HG03460 (cell line): ENCODE results near the gene DYNAP.
A peak's percentile ranks its signal among the peaks of the same experiment; 100 is the strongest.

Experiments
- ATAC-seq: cut with Tn5 transposase; IDR thresholded peaks from one replicate; pipeline ENCODE4 v1.9.1; 2021; ENCODE audit not compliant: unreplicated experiment

The DYNAP gene, protein sequence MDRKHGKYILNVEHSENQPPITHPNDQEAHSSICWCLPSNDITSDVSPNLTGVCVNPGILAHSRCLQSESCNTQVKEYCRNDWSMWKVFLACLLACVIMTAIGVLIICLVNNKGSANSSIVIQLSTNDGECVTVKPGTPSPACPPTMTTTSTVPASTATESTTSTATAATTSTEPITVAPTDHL

DNA sequence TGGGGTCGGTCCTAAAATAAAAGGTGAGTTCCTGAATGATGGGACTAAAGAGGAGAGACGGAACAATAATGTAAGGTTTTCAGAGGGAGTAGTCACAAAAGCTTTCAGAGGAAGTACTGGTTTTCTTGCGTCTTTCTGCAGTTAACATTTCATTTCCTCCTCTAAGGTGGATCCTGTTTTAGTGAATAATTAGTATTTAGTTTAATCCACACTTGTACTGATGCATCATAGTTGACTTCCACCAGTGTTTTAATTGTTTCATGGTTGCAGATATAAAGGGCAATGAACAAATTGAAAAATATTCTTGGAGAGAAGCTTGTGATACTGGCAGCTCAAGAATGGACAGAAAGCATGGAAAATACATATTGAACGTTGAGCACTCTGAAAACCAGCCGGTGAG is at the start of gene DYNAP:
TSS of gene DYNAP (plus strand) at position 301 of the 400 bp plus-strand sequence. CDS start at position 339, 38 bp downstream.
- ATAC-seq: no peak

DNA sequence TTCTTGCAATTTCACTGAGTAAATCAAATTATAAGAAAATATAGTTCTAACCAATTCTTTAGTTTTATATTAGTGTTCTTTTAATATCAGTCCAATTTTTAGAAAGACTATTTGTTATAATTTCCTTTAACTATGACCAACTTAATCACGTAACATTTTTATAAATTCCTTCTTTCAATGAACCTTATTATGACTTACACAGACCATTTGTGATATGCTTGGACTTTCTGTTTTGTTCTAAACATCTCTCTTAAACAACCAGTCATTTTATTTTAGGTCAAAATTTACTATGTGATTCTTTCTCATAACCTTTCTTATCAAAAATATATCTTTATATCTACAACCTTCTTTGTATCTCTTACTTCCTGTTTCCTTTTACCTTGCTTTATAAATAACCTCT is 39.5 kb upstream of the DYNAP start:
- no peak for ATAC-seq

- ATAC-seq: no peak
Observed at GRCh38 chr18:54555286-54555685, 35.8 kb upstream of the DYNAP start.

GRCh38 chr18:54555996-54556395 is 35.0 kb upstream of the DYNAP start:
- no peak for ATAC-seq

GRCh38 chr18:54557958-54558357 is 33.1 kb upstream of the DYNAP start:
- no peak for ATAC-seq

- ATAC-seq: no peak
Observed at GRCh38 chr18:54558609-54559585, 32.1 kb upstream of the DYNAP start.

DNA sequence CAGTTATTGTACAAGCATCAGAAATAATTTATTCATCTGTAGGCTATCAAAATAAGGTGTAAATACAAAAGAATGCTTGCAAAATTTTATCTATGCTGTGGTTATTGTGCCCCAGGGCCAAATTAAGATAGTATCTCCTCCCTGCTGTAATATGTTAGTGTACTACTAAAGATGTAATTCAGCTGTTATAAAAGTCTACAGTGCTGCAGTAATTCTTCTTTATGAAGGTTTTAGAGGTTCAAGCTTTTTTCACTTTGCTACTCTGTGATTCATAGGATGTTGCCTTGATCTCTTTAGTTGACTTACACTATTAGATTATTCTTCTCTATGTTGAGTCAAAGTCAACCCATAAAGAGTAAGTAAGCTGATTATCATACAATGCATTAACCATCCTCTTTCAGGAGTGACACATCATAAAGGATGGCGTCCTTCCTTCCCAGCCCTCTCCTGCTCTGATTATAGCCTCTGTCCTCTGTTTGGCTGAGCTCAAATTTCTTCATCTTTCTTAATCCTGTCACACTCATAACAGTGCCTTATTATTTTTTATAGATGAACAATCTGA is 29.3 kb upstream of the DYNAP start:
- no peak for ATAC-seq

DNA sequence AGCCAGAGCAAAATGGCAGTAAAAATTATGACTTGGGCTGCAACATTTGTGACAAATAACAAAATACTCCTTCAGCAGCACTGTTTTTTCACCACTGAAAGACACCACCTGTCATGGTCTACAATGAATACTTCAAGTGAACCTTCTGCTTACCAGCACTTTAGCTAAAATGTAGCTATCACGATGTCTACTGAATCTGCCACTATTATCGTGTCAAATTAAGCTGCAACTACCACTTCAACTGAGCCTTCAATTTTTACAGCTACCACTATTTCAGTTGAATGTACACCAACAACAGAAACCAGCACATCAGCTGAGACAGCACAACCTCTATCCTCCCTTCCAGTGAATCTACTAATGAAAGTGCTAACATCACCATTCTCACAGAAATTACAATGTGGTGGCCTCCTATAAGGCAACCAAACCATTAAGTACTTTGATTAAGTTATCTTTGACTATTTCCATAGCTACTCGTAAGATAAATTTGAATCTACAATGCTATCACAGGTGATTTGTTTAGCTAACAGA is 10.8 kb upstream of the DYNAP start:
- no peak for ATAC-seq

- no peak for ATAC-seq
Observed at GRCh38 chr18:54584065-54584464, 7.0 kb upstream of the DYNAP start.

- ATAC-seq: no peak
Observed at GRCh38 chr18:54585743-54586142, 5.3 kb upstream of the DYNAP start.

DNA sequence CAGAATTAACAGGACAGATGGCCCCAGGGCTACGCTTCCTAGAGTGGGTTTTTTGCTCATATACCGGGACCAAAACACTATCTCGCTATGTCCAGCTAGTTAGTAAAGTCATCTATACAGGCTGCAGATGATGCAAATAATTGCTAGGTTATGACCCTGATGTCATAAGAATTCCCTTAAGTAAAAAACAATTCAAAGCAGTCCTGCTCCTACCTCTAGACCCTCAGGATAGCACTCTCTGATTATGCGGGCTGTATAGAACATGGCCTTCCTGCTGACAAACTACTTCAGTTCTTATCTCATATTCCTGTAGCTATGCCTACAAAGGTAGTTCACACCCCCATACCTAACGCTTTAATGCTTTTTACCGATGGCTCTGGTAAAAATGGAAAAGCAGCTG is 13.2 kb downstream of the DYNAP start:
- ATAC-seq: no peak

DNA sequence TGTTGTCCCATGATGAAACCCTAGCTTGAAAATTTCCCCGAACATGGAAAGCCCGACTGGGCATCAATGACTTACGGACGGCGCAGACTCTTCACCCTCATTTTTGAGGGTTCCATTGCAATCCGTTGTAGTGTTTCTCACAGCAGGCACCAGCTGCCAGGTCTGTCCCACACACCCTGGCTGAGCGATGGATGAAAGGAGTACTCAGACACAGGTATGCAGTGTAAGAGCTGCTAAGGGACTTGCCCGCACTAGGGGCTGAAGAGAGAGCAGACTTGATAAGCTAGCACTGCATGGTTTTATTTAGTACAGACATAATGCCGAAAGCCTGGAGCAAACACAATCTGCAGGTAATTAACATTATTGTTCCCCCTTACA is 15.8 kb downstream of the DYNAP start:
- no peak for ATAC-seq

DNA sequence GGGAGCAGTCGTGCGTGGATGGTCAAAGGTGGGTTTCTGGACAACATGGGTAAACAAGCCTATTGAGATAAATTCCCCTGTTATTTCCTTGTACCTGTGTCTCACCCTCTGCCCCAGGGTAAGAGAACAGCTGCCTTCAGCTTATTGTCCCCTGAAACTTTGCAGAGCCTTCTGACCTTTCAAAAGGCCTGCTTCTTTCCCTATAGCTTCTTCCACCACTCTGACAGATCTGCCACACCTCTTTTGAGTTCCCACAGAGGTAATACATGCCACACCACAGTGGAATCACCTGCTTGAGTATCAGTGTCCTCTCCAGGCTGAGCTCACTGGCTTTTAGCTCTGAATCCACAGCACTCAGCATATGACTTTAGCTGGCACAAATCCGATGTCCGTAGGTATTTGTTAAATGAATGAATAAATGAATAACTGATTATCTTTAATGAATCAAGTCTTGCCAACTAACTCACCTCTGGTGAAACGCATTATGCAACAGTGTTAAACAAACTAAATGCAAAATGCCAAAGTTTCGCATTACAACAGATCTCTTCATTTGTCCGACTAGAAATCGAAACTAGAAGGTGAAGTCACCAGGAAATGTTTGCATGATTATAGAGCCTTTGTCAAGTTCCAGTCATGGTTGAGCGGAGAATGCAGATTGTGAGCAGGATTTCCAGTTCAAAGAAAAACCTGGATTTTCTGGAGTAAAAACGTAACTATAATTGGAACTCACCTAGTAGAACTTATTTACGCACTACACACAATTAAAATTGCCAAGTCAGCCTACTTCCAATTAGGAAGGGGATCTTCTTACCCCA is 16.4 kb downstream of the DYNAP start:
- no peak for ATAC-seq

DNA sequence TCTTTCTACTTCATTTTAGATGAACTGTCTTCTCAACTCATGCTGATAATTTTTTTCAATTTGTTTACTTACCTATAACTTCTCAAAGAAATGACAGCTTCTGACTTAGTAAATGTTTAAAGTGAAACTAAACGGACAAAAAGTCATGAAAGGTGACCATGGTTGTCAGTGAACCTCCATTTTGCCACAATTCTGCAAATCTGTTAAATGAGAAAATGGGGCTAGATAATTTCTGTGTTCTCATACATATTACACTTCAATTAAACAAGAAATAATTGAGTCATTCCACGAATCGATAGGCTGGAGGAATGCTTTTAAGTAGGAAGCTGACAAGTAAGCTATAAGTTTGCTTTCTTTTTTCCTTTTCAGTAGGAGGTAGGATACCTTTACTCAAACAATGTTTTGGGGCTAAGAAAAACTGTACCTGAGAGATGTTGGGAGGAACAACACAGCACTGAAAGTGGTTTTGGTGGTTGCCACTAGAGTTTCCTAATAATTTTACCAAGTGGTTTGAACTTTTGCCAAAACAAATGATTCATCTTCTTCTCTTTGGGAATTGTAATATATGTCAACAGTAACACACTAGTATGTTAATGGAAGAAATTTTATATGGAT is 17.1 kb downstream of the DYNAP start:
- no peak for ATAC-seq

- no peak for ATAC-seq
Observed at GRCh38 chr18:54611816-54612215, 20.8 kb downstream of the DYNAP start.

DNA sequence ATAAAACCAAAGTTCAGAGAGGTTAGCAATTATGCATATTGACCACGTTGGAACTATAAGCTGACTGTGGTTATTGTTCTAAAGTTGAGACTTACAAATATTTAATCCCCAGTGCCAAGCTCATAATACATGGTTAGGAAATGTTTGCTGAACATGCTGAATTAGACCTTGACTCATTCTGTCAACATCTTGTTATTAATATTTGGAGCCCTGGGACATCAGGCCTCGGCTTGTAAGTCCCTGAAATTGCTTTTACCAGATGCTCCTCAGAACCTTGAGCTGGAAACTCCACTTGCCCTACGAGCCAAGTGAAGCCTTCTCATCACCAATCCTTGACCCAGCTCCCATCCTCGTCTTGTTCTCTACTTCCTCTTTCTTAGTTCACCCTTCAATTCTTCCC is 21.2 kb downstream of the DYNAP start:
- ATAC-seq: no peak

- ATAC-seq: no peak
Observed at GRCh38 chr18:54613174-54613573, 22.1 kb downstream of the DYNAP start.

DNA sequence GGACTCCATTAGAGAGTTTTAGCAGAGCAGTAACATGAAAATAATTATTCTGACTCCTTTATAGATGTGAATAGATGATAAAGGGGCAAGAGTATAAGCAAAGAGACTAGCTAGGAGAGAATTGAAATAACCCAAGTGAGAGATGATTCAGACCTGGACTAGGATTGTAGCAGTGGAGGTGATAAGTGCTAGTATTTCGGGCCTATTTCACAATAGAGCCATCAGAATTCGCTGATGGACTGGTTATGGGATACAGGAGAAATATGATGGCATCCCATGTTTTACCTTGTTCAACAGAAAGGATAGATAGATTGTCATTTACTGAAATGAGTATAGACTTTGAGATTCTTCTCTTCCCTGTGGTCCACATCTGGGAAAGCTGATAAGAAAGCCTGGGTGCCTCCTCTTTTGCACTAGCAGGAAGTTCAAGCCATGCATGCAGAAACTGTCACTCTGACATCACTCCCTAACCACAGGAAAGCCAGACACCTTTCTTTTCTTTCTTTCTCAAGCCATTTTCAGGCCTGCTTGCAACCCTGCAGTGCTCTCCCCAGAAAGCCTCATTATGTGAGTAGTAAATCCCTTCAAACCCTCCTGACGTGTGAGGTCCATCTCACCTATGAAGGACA is 25.3 kb downstream of the DYNAP start:
- ATAC-seq: peak; percentile 76

- no peak for ATAC-seq
Observed at GRCh38 chr18:54622084-54622483, 31.0 kb downstream of the DYNAP start.

DNA sequence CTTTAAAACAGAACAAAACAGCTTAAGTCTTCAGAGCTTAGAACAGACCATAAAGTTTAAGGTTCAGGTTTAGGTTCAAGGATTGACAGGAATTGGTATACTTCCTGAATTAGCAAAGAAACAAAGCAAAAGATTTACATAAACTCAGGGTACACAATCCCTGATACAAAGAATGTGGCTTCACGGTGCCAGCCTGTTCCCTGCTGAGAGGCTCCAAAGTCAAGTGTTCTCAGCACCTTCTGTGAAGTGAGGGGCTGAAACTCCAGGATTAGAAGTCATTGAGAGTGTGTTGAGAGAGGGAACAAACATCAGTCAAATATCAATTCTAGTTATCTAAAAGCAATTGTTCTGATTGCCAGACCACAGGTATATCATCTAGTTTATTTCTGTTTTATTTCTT is 35.7 kb downstream of the DYNAP start:
- ATAC-seq: no peak
